ENCODE data around the gene SHB. TPM values are rescaled to one million over a fixed set of nuclear protein-coding genes. Genes with fewer than 3 reads are reported as not detected.

SHB gene
- total and polyA plus RNA-seq, 2 of the 8 experiments (the other 6 are each of a cell fraction or from before 2014, with no cell fraction given), result 4.1 to 12.6 TPM

- no peak overlapping the region for H2BK5ac ChIP-seq (ENCODE audit: low read depth, low read length)
- H4K5ac ChIP-seq (ENCODE audit: insufficient read length, low read depth, low read length), result no peak overlapping the region
- peak overlapping the region; percentile 72; the same call in 1 of the 2 replicates for H4K8ac ChIP-seq (ENCODE audit: extremely low read depth, insufficient read depth, low read length)
- no peak overlapping the region for H3K56ac ChIP-seq (replicated peaks; ENCODE audit: insufficient read length, low read depth, low read length)
- H3K4me3 ChIP-seq (ENCODE audit: extremely low read depth in 1 of 4, insufficient read depth in 2 of 4, low read depth in 3 of 4, low read length in 4 of 4), result no peak overlapping the region
- TF ChIP-seq POLR2A (IDR thresholded peaks at IDR 0.05; ENCODE audit: control extremely low read depth in 1 of 2, low read depth in 2 of 2, low read length in 2 of 2) (no peak), CEBPB (IDR thresholded peaks at IDR 0.05; ENCODE audit: low read depth, low read length) (no peak), PHF8 (conservative IDR thresholded peaks at IDR 0.05; ENCODE audit: low read depth, low read length) (no peak)
- no peak overlapping the region for H2BK12ac ChIP-seq (ENCODE audit: low read depth, low read length)
- H3K4me2 ChIP-seq (ENCODE audit: insufficient read depth in 1 of 2, low read depth in 2 of 2, low read length in 2 of 2), result no peak overlapping the region
- no peak overlapping the region for H4K91ac ChIP-seq (replicated peaks; ENCODE audit: insufficient read length, low read length)
- no peaks in the 10 kb centered on the region for H4K20me1 ChIP-seq (replicated peaks in 1 of 2; ENCODE audit: control insufficient read depth in 1 of 2, insufficient read depth in 2 of 2, low read length in 2 of 2)
- FAIRE-seq (no peak), DNase-seq (ENCODE audit: low read depth in 1 of 2, low spot score in 2 of 2) (no peak)
- H2BK120ac ChIP-seq (replicated peaks; ENCODE audit: low read depth, low read length), result no peak overlapping the region
- H3K9me3 ChIP-seq (ENCODE audit: insufficient read depth in 2 of 2, low read depth in 1 of 2, low read length in 1 of 2), result no peaks in the 10 kb centered on the region
- H3K79me2 ChIP-seq (ENCODE audit: control insufficient read depth in 1 of 2, insufficient read depth in 2 of 2, low read length in 2 of 2), result no peaks in the 10 kb centered on the region
- no peak overlapping the region for H2AK5ac ChIP-seq (ENCODE audit: low read depth, low read length)
- 95% methylated on average over 14 of the region's 14 CpGs; no CpG with 5 or more reads in 1 of the 2 experiments for whole genome bisulfite sequencing, 2 experiments (ENCODE audit: extremely low coverage in 1 of 2, insufficient coverage in 1 of 2, insufficient read length in 1 of 2, insufficient replicate concordance in 2 of 2, low coverage in 1 of 2, low lambda C conversion rate in 2 of 2, missing lambda C conversion rate in 1 of 2)
- no peak overlapping the region for H3K23ac ChIP-seq (ENCODE audit: insufficient read length)
- H3K4ac ChIP-seq (replicated peaks; ENCODE audit: insufficient read length, low read depth, low read length), result no peak overlapping the region
- H3K79me1 ChIP-seq (ENCODE audit: low read depth, low read length), result no peaks in the 10 kb centered on the region; the same call in 1 of the 2 replicates
- no peak overlapping the region; a peak in 1 of 7 replicates for H3K9ac ChIP-seq (replicated peaks in 1 of 4; ENCODE audit: extremely low read depth in 1 of 4, low read depth in 3 of 4, low read length in 3 of 4)
- ChIA-PET POLR2A (ENCODE audit: partially characterized antibody) (no interaction called here), CTCF (ENCODE audit: partially characterized antibody) (interaction anchor here (0.9 to 4.5 kb wide), 11 partner anchors 9 to 348 kb away, joined by 3 to 31 read pairs (median 13); no protein-coding TSS in a partner anchor)
- H2AFZ ChIP-seq (ENCODE audit: low read length), result no peak overlapping the region
- H3K14ac ChIP-seq (ENCODE audit: insufficient read length), result no peak overlapping the region
- peaks cover 0 to 14% (median 3%) of the 10 kb centered on the region in 4 experiments; a peak in 3 of 7 replicates for H3K4me1 ChIP-seq (replicated peaks in 1 of 4; ENCODE audit: control insufficient read depth in 3 of 4, insufficient read depth in 4 of 4, low read length in 3 of 4)
- H3K27me3 ChIP-seq (replicated peaks in 1 of 4; ENCODE audit: control insufficient read depth in 3 of 4, extremely low read depth in 1 of 4, insufficient read depth in 3 of 4, low read length in 3 of 4), result no peaks in the 10 kb centered on the region
- H3K18ac ChIP-seq (ENCODE audit: extremely low read depth, low read length), result no peak overlapping the region
- H3K36me3 ChIP-seq (ENCODE audit: control insufficient read depth in 2 of 4, insufficient read depth in 4 of 4, low read length in 3 of 4), result no peaks in the 10 kb centered on the region; a peak in 1 of 8 replicates
- H3K27ac ChIP-seq (ENCODE audit: low read depth, low read length), result no peak overlapping the region
- no peak overlapping the region for H2BK20ac ChIP-seq (ENCODE audit: low read length)
- H3K23me2 ChIP-seq (ENCODE audit: low read depth, low read length), result no peaks in the 10 kb centered on the region
- no peak overlapping the region for H2BK15ac ChIP-seq (ENCODE audit: low read length)
Measured at GRCh38 chr9:37915911-37916470, 153.0 kb downstream of the SHB start.
